Endothelial cell of umbilical vein (primary cell): ENCODE results near the gene TIMM29. TPM values are rescaled to one million over a fixed set of nuclear protein-coding genes. Genes with fewer than 3 reads are reported as not detected.

Source experiments
- BruUV-seq: library from RNA; stranded (reverse); fragments of 400-500 nt; replicated peaks from 2 replicates; lab custom pipeline; 2021; lab: Mats Ljungman, UMichigan
- CTCF ChIA-PET: fragments of 300-600, 350-600 bp; sonication (Branson Sonifier 250); formaldehyde crosslinking; loops from one replicate; lab custom pipeline; 2021; ENCODE audit warnings: antibody characterized with exemption, inconsistent platforms; lab: Charles Lee
- POLR2A ChIA-PET: fragments of 300-600, 350-600 bp; sonication (Branson Sonifier 250); formaldehyde crosslinking; loops from one replicate; lab custom pipeline; 2021; ENCODE audit warnings: antibody characterized with exemption, inconsistent platforms; lab: Charles Lee
- DNase-seq: peaks from one replicate; pipeline ENCODE4 v3.0.0-alpha.2; 2011; ENCODE audit warnings: low read depth, low spot score
- FAIRE-seq: peaks from 2 replicates; lab custom pipeline; 2011; peaks lifted over from hg19 to GRCh38; lab: Jason Lieb, UNC
- H2AFZ ChIP-seq: 2 replicates; pipeline ENCODE4 v1.6.0; 2012; ENCODE audit warnings: low read depth, low read length, control low read depth, inconsistent platforms
- H3K27ac ChIP-seq: 2 replicates; pipeline ENCODE4 v1.5.1; 2011; ENCODE audit warnings: low read depth, mild to moderate bottlenecking, control low read depth, low read length, moderate library complexity; ENCODE audit not compliant: insufficient read depth
- H3K27me3 ChIP-seq, 2 experiments: 2 replicates each; pipeline versions ENCODE4 v1.6.0 to v1.6.1; 2011; ENCODE audit warnings: low read length in 2 of 2, mixed read lengths in 1 of 2; ENCODE audit not compliant: control insufficient read depth in 2 of 2, insufficient read depth in 2 of 2
- H3K36me3 ChIP-seq, 2 experiments: 2 replicates in 1 of 2; 3 replicates in 1 of 2; pipeline ENCODE4 v1.5.1; 2011; ENCODE audit warnings: low read length in 2 of 2, mild to moderate bottlenecking in 1 of 2, moderate library complexity in 1 of 2; ENCODE audit not compliant: control insufficient read depth in 2 of 2, insufficient read depth in 2 of 2; ENCODE audit errors: extremely low read depth in 1 of 2
- H3K4me1 ChIP-seq: 3 replicates; pipeline ENCODE4 v1.5.1; 2011; ENCODE audit warnings: mild to moderate bottlenecking, low read length; ENCODE audit not compliant: control insufficient read depth, insufficient read depth; ENCODE audit errors: extremely low read depth
- H3K4me2 ChIP-seq: 2 replicates; pipeline ENCODE4 v1.6.1; 2011; ENCODE audit warnings: low read length, control low read depth, mixed read lengths; ENCODE audit not compliant: insufficient read depth
- H3K4me3 ChIP-seq, 3 experiments: fragments of 200-600 bp in 1 of 3; sonication (generic), shearing (Covaris generic) in 1 of 3; replicated peaks in 1 of 3; 2 replicates each; pipeline ENCODE4 v1.5.1; 2011 to 2016; ENCODE audit warnings: control low read depth in 3 of 3, low read length in 3 of 3, mild to moderate bottlenecking in 2 of 3, inconsistent platforms in 1 of 3, low read depth in 1 of 3, moderate library complexity in 1 of 3; ENCODE audit not compliant: insufficient read depth in 1 of 3
- H3K79me2 ChIP-seq: 2 replicates; pipeline ENCODE4 v1.6.0; 2012; ENCODE audit warnings: low read length, inconsistent platforms; ENCODE audit not compliant: control insufficient read depth, insufficient read depth
- H3K9ac ChIP-seq: replicated peaks from 2 replicates; pipeline ENCODE3; 2011; ENCODE audit warnings: low read length, control low read depth; ENCODE audit not compliant: insufficient read depth; ENCODE audit errors: extremely low read depth
- H3K9me1 ChIP-seq: replicated peaks from 3 replicates; pipeline ENCODE4 v1.6.0; 2011; ENCODE audit warnings: mild to moderate bottlenecking, low read length; ENCODE audit not compliant: control insufficient read depth, insufficient read depth; ENCODE audit errors: extremely low read depth
- H3K9me3 ChIP-seq: replicated peaks from 2 replicates; pipeline ENCODE4 v1.5.1; 2012; ENCODE audit warnings: low read length, inconsistent platforms; ENCODE audit not compliant: control insufficient read depth, insufficient read depth
- H4K20me1 ChIP-seq: replicated peaks from 2 replicates; pipeline ENCODE3; 2011; ENCODE audit warnings: mild to moderate bottlenecking, low read length; ENCODE audit not compliant: control insufficient read depth, insufficient read depth; ENCODE audit errors: extremely low read depth
- EZH2 ChIP-seq: IDR thresholded peaks from 2 replicates; pipeline ENCODE4 v1.6.1; 2012; ENCODE audit warnings: borderline replicate concordance, low read depth, mild to moderate bottlenecking, moderate library complexity, low read length, inconsistent platforms; ENCODE audit not compliant: severe bottlenecking
- FOS ChIP-seq: IDR thresholded peaks from 2 replicates; pipeline ENCODE4 v1.6.1; 2011; ENCODE audit warnings: mild to moderate bottlenecking, low read length, moderate library complexity, borderline replicate concordance; ENCODE audit not compliant: insufficient read depth
- GATA2 ChIP-seq: IDR thresholded peaks from 2 replicates; pipeline ENCODE4 v1.7.0; 2011; ENCODE audit warnings: low read depth, mild to moderate bottlenecking, moderate library complexity, mixed read lengths, low read length; ENCODE audit not compliant: insufficient read length, insufficient read depth
- JUN ChIP-seq: IDR thresholded peaks from 2 replicates; pipeline ENCODE4 v1.6.1; 2011; ENCODE audit warnings: borderline replicate concordance, low read depth; ENCODE audit not compliant: insufficient read length, insufficient read depth
- MYC ChIP-seq: IDR thresholded peaks from one replicate; pipeline ENCODE4 v1.6.1; 2011; ENCODE audit warnings: mild to moderate bottlenecking, low read depth, low read length
- POLR2A ChIP-seq: IDR thresholded peaks from 2 replicates; pipeline ENCODE4 v1.6.1; 2012; ENCODE audit warnings: low read depth, mild to moderate bottlenecking, control low read depth, low read length
- POLR2AphosphoS5 ChIP-seq: IDR thresholded peaks from 2 replicates; pipeline ENCODE4 v1.6.1; 2012; ENCODE audit warnings: low read depth, mild to moderate bottlenecking, control low read depth, low read length, moderate library complexity; ENCODE audit not compliant: insufficient read depth
- dilution Hi-C: fragments of 300-500 bp; cut with MboI; formaldehyde crosslinking; loops from one replicate; pipeline ENCODE4 v1.15.0; 2019; ENCODE audit warnings: low sequenced_read_pairs; ENCODE audit not compliant: extremely low pct_ligation_motif_present
- intact Hi-C: fragments of 100-400 bp; cut with micrococcal nuclease; formaldehyde crosslinking; loops from one replicate; pipeline ENCODE4 v1.10.0; 2022
- polyA plus RNA-seq, 4 experiments: library from polyadenylated mRNA; depleted of rRNA in 3 of 4; stranded (reverse) in 3 of 4; unstranded in 1 of 4; fragments of >200 nt; gene quantifications; 2 replicates each; pipeline versions ENCODE4 v1.2.1 to v1.2.3, GENCODE V29; 2011 to 2012; ENCODE audit warnings: missing spikeins in 1 of 4
- total RNA-seq: library from RNA; stranded (reverse); gene quantifications from 2 replicates; pipeline ENCODE4 v1.2.3, GENCODE V29; 2021
- TF ChIP-seq, protein P1 (sequence below), 2 donors: IDR thresholded peaks; 1 replicate in 1 of 2; 2 replicates in 1 of 2; pipeline ENCODE4 v1.5.1; 2011; ENCODE audit warnings: low read length in 2 of 2, mild to moderate bottlenecking in 2 of 2, moderate library complexity in 2 of 2, control low read depth in 1 of 2, inconsistent platforms in 1 of 2, low read depth in 1 of 2; ENCODE audit not compliant: insufficient read depth in 1 of 2; ENCODE audit errors: extremely low read depth in 1 of 2
- TF ChIP-seq, protein P2 (sequence below): IDR thresholded peaks from 2 replicates; pipeline ENCODE4 v1.6.1; 2011; ENCODE audit not compliant: insufficient read depth, insufficient read length

Gene TIMM29
- total and polyA plus RNA-seq, 2 donors (not counting 3 experiments of a cell fraction or from before 2014, with no cell fraction given) = 10.7 to 20.6 TPM

GRCh38 chr19:10963865-10964264 lies 35.3 kb downstream of the TIMM29 start:
- ChIA-PET CTCF (interaction anchor here (4.7 kb wide), 1 partner anchor 23 kb away, joined by 35 read pairs; no protein-coding TSS in a partner anchor), POLR2A (interaction anchor here (0.6 kb wide), 2 partner anchors 22 to 31 kb away, joined by 3 read pairs; no protein-coding TSS in a partner anchor)
- no peaks in the 10 kb centered on the region for H3K27me3 ChIP-seq
- H3K79me2 ChIP-seq = peaks cover 76% of the 10 kb centered on the region
- no peak overlapping the region for H3K27ac ChIP-seq
- no peak overlapping the region for H3K9ac ChIP-seq
- no peak for TF ChIP-seq JUN
- no peak for TF ChIP-seq POLR2A
- TF ChIP-seq, protein P1, sequence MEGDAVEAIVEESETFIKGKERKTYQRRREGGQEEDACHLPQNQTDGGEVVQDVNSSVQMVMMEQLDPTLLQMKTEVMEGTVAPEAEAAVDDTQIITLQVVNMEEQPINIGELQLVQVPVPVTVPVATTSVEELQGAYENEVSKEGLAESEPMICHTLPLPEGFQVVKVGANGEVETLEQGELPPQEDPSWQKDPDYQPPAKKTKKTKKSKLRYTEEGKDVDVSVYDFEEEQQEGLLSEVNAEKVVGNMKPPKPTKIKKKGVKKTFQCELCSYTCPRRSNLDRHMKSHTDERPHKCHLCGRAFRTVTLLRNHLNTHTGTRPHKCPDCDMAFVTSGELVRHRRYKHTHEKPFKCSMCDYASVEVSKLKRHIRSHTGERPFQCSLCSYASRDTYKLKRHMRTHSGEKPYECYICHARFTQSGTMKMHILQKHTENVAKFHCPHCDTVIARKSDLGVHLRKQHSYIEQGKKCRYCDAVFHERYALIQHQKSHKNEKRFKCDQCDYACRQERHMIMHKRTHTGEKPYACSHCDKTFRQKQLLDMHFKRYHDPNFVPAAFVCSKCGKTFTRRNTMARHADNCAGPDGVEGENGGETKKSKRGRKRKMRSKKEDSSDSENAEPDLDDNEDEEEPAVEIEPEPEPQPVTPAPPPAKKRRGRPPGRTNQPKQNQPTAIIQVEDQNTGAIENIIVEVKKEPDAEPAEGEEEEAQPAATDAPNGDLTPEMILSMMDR (IDR thresholded peaks at IDR 0.05; ENCODE audit: extremely low read depth in 1 of 2, insufficient read depth in 1 of 2, low read depth in 1 of 2, low read length in 2 of 2) = no peak
- TF ChIP-seq POLR2AphosphoS5 = no peak
- no peak for TF ChIP-seq EZH2
- TF ChIP-seq GATA2 = no peak
- TF ChIP-seq FOS = no peak
- TF ChIP-seq, protein P2, sequence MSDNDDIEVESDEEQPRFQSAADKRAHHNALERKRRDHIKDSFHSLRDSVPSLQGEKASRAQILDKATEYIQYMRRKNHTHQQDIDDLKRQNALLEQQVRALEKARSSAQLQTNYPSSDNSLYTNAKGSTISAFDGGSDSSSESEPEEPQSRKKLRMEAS = no peak
- no peak for TF ChIP-seq MYC
- intact Hi-C loops (no loop called here), dilution Hi-C loops (no loop called here)
- FAIRE-seq (no peak), DNase-seq (no peak)
- H3K9me3 ChIP-seq = no peaks in the 10 kb centered on the region
- no TSS peak for BruUV-seq
- H3K4me3 ChIP-seq = no peak overlapping the region
- no peak overlapping the region for H3K4me2 ChIP-seq
- H2AFZ ChIP-seq = no peak overlapping the region
- H4K20me1 ChIP-seq = peaks cover 6% of the 10 kb centered on the region
- H3K36me3 ChIP-seq = no peaks in the 10 kb centered on the region
- peaks cover 9% of the 10 kb centered on the region for H3K4me1 ChIP-seq
- no peaks in the 10 kb centered on the region for H3K9me1 ChIP-seq
